HEK293T (cell line): ENCODE data around the gene CCSER1.
"Not testable (repeated sequence)": the region's sequence is repeated elsewhere in the genome, so short reads cannot be mapped to it uniquely, and the experiment has no call there.

Experiments
- ARNT ChIP-seq: fragments of 450-650 bp; IDR thresholded peaks from 2 replicates; pipeline ENCODE4 v1.6.1; 2017; ENCODE audit warnings: mild to moderate bottlenecking
- BHLHE40 ChIP-seq: fragments of 450-650 bp; IDR thresholded peaks from 2 replicates; pipeline ENCODE4 v1.6.1; 2016; ENCODE audit warnings: mild to moderate bottlenecking, moderate library complexity, borderline replicate concordance
- ELF4 ChIP-seq: fragments of 450-650 bp; IDR thresholded peaks from 2 replicates; pipeline ENCODE4 v1.6.1; 2017; ENCODE audit warnings: antibody characterized with exemption
- FOXK2 ChIP-seq: fragments of 450-650 bp; IDR thresholded peaks from 2 replicates; pipeline ENCODE4 v1.6.1; 2016; ENCODE audit warnings: mild to moderate bottlenecking
- FOXM1 ChIP-seq: fragments of 450-650 bp; IDR thresholded peaks from 2 replicates; pipeline ENCODE4 v1.6.1; 2017; ENCODE audit warnings: mild to moderate bottlenecking, borderline replicate concordance
- HDGF ChIP-seq: fragments of 450-650 bp; IDR thresholded peaks from 2 replicates; pipeline ENCODE4 v1.6.1; 2017; ENCODE audit warnings: antibody characterized with exemption, borderline replicate concordance
- LEF1 ChIP-seq: fragments of 450-650 bp; IDR thresholded peaks from 2 replicates; pipeline ENCODE4 v1.6.1; 2017; ENCODE audit warnings: mild to moderate bottlenecking, borderline replicate concordance
- NFRKB ChIP-seq: fragments of 450-650 bp; IDR thresholded peaks from 2 replicates; pipeline ENCODE4 v1.6.1; 2016; ENCODE audit warnings: mild to moderate bottlenecking, moderate library complexity
- SP1 ChIP-seq: fragments of 450-650 bp; IDR thresholded peaks from 2 replicates; pipeline ENCODE4 v1.6.1; 2017
- SUZ12 ChIP-seq: fragments of 450-650 bp; IDR thresholded peaks from 2 replicates; pipeline ENCODE4 v1.6.1; 2016; ENCODE audit warnings: mild to moderate bottlenecking
- TF ChIP-seq, protein P1 (sequence below): fragments of 450-650 bp; IDR thresholded peaks from 2 replicates; pipeline ENCODE4 v1.6.1; 2016

DNA sequence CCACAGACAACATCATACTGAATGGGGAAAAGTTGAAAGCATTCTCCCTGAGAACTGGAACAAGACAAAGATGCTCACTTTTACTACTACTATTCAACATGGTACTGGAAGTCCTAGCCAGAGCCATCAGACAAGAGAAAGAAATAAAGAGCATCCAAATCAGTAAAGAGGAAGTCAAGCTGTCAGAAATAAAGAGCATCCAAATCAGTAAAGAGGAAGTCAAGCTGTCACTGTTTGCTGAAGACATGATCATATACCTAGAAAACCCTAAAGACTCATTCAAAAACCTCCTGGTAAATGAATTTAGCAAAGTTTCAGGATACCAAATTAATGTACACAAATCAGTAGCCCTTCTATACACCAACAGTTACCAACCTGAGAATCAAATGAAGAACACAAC, 285.6 kb downstream of the CCSER1 start:
- TF ChIP-seq FOXK2, ARNT, FOXM1, SP1, NFRKB, SUZ12, HDGF, LEF1, ELF4, BHLHE40: not testable (repeated sequence)
- TF ChIP-seq, protein P1, sequence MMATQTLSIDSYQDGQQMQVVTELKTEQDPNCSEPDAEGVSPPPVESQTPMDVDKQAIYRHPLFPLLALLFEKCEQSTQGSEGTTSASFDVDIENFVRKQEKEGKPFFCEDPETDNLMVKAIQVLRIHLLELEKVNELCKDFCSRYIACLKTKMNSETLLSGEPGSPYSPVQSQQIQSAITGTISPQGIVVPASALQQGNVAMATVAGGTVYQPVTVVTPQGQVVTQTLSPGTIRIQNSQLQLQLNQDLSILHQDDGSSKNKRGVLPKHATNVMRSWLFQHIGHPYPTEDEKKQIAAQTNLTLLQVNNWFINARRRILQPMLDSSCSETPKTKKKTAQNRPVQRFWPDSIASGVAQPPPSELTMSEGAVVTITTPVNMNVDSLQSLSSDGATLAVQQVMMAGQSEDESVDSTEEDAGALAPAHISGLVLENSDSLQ, result not testable (repeated sequence)
